Vagina (tissue), 2 donors: ENCODE data around the gene ARHGAP4. TPM values are rescaled to one million over a fixed set of nuclear protein-coding genes. Genes with fewer than 3 reads are reported as not detected.

Experiments used
- DNase-seq, 2 donors: peaks; one replicate each; pipeline ENCODE4 v3.0.0-alpha.2; 2017; ENCODE audit errors: extremely low spot score in 2 of 2
- H3K27ac ChIP-seq: fragments of 200-600 bp; sonication (generic); one replicate; pipeline ENCODE4 v1.5.1; 2019
- H3K27me3 ChIP-seq: fragments of 200-600 bp; sonication (generic); one replicate; pipeline ENCODE4 v1.5.1; 2019
- H3K36me3 ChIP-seq, 2 donors: fragments of 200-600 bp; sonication (generic); one replicate each; pipeline ENCODE4 v1.5.1; 2017 to 2019
- H3K4me1 ChIP-seq: fragments of 200-600 bp; sonication (generic); one replicate; pipeline ENCODE4 v1.5.1; 2019
- H3K4me3 ChIP-seq, 2 donors: fragments of 200-600 bp; sonication (generic); 1 replicate in 1 of 2; 2 replicates in 1 of 2; pipeline ENCODE4 v1.5.1; 2016 to 2019
- H3K9me3 ChIP-seq: fragments of 200-600 bp; sonication (generic); one replicate; pipeline ENCODE4 v1.5.1; 2019
- CTCF ChIP-seq, 3 experiments: fragments of 450-650 bp in 2 of 3; fragments of 200-600 bp in 1 of 3; sonication (generic) in 1 of 3; IDR thresholded peaks; one replicate each; pipeline ENCODE4 v1.5.1; 2017 to 2019; ENCODE audit warnings: antibody characterized with exemption in 3 of 3, mild to moderate bottlenecking in 2 of 3, moderate library complexity in 2 of 3
- POLR2A ChIP-seq, 2 donors: fragments of 450-650 bp; IDR thresholded peaks; one replicate each; pipeline ENCODE4 v1.6.1; 2017; ENCODE audit warnings: antibody characterized with exemption in 2 of 2, mild to moderate bottlenecking in 2 of 2, moderate library complexity in 2 of 2
- POLR2AphosphoS5 ChIP-seq, 2 donors: sonication (generic); formaldehyde crosslinking; IDR thresholded peaks; one replicate each; pipeline ENCODE4 v1.9.0; 2017; ENCODE audit warnings: antibody characterized with exemption in 2 of 2, mild to moderate bottlenecking in 2 of 2, low read depth in 1 of 2; ENCODE audit not compliant: insufficient read depth in 1 of 2
- intact Hi-C: fragments of 100-400 bp; cut with DNase I; formaldehyde crosslinking; loops from one replicate; pipeline ENCODE4 v1.15.1; 2023
- total RNA-seq: library from RNA; depleted of rRNA; stranded (reverse); fragments of >200 nt; gene quantifications from one replicate; pipeline ENCODE4 v1.2.3, GENCODE V29; 2016

Gene ARHGAP4
- total RNA-seq, 1 donor from 2014 or later = 36.6 TPM

GRCh38 chrX:153931748-153932147 lies 5.7 kb upstream of the ARHGAP4 start:
- H3K36me3 ChIP-seq = no peaks in the 10 kb centered on the region
- no peaks in the 10 kb centered on the region for H3K9me3 ChIP-seq
- no peak for DNase-seq
- no peak overlapping the region for H3K4me3 ChIP-seq
- TF ChIP-seq POLR2A (IDR thresholded peaks at IDR 0.05) (no peak), CTCF (IDR thresholded peaks at IDR 0.05) (no peak)
- H3K27ac ChIP-seq = no peak overlapping the region
- H3K4me1 ChIP-seq = peaks cover 36% of the 10 kb centered on the region
- no peaks in the 10 kb centered on the region for H3K27me3 ChIP-seq
- intact Hi-C loops = no loop called here

GRCh38 chrX:153931151-153931550 lies 5.1 kb upstream of the ARHGAP4 start:
- Histone ChIP-seq H3K36me3 (no peaks in the 10 kb centered on the region), H3K27ac (no peak overlapping the region), H3K9me3 (no peaks in the 10 kb centered on the region), H3K4me3 (no peak overlapping the region), H3K4me1 (peaks cover 41% of the 10 kb centered on the region), H3K27me3 (no peaks in the 10 kb centered on the region)
- DNase-seq = no peak
- no peak for TF ChIP-seq POLR2A (IDR thresholded peaks at IDR 0.05)
- TF ChIP-seq POLR2AphosphoS5 (IDR thresholded peaks at IDR 0.05; ENCODE audit: insufficient read depth in 1 of 2, low read depth in 1 of 2) = no peak
- no peak for TF ChIP-seq CTCF (IDR thresholded peaks at IDR 0.05)
- intact Hi-C loops = no loop called here

DNA sequence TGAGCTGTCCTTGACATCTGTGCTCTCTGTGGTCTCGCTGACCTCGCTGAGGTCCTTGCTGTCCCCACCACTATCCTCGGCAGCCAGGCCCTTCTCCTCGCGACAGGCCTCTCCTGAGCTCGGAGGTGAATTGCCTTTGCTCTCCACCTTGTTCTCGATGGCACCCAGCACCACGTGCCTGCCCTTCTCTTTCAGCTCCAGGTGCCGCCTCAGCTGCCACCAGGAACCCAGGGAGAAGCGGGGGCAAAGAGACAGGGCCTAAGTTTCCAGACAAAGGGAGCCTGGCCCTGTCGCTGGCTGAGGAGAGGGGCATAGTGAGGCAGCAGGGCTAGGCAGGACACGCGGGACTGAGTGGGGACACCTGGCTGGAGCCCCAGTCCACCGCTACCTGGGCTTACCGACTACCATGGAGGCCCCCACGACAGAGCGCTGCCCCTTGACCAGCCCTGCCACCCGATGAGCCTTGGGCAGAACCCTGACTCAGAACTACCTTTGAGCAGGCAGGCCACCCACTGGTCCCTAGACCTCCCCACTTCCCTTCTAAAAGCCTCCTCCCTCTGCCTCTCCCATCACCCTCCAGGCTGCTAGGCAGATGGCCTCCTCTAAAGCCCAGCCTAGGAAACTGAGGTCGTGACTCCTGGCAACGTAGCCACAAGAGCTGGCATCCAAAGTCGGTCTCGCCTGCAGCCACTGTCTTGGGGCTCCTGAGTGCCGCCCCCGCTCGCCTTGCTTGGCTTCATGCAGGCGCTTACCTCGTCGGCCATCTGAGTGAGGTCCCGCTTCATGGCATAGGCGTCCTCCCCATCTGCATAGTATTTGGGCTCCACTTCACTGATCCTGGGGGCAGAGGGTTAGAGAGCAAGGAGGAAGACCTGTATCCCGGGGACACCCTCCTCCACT lies 4.2 kb upstream of the ARHGAP4 start:
- no peak overlapping the region for H3K27ac ChIP-seq
- TF ChIP-seq POLR2A (IDR thresholded peaks at IDR 0.05) (no peak), POLR2AphosphoS5 (IDR thresholded peaks at IDR 0.05; ENCODE audit: insufficient read depth in 1 of 2, low read depth in 1 of 2) (no peak), CTCF (IDR thresholded peaks at IDR 0.05) (no peak)
- H3K4me1 ChIP-seq = peaks cover 37% of the 10 kb centered on the region
- intact Hi-C loops = no loop called here
- H3K36me3 ChIP-seq = no peaks in the 10 kb centered on the region
- H3K27me3 ChIP-seq = no peaks in the 10 kb centered on the region
- DNase-seq = no peak
- H3K4me3 ChIP-seq = no peak overlapping the region
- no peaks in the 10 kb centered on the region for H3K9me3 ChIP-seq

DNA sequence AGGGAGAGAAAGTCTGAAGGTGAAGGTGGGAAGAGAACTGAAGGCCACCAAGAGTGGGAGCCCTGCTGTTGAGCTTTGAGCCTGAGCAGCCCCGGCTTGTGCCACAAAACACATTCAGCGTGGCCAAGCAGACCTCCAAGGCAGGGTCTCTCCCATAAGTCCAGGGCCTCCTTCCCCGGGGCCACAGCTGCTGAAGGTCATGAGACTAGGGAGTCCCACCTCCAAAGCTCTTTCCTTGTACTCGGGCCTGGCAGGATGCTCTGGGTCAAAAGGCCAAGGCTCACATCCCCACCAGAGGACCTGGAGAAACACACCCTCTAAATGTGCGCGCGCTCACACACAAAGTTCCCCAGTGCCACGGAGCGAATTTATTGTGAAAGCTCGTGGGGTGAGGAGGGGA lies 3.5 kb upstream of the ARHGAP4 start:
- no peaks in the 10 kb centered on the region for H3K36me3 ChIP-seq
- no peaks in the 10 kb centered on the region for H3K27me3 ChIP-seq
- H3K9me3 ChIP-seq = no peaks in the 10 kb centered on the region
- DNase-seq = no peak
- no peak overlapping the region for H3K4me3 ChIP-seq
- TF ChIP-seq CTCF (IDR thresholded peaks at IDR 0.05) (no peak), POLR2AphosphoS5 (IDR thresholded peaks at IDR 0.05; ENCODE audit: insufficient read depth in 1 of 2, low read depth in 1 of 2) (no peak)
- no peak overlapping the region for H3K27ac ChIP-seq
- peaks cover 35% of the 10 kb centered on the region for H3K4me1 ChIP-seq
- intact Hi-C loops = loop anchor here (10.0 kb wide), 1 partner anchor 145 kb away; the partner anchor contains the start of gene SRPK3

DNA sequence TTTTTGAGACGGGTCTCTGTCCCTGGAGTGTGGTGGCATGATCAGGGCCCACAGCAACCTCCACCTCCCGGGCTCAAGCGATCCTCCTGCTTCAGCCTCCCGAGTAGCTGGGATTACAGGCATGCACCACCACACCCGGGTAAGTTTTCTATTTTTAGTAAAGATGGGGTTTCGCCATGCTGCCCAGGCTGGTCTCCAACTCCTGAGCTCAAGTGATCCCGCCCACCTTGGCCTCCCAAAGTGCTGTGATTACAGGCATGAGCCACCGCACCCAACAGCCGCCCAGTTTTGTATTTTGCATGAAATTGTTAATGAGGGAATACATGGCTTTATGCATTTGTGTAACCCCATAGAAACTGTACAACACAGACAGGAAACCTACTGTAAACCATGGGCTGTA lies 2.8 kb upstream of the ARHGAP4 start:
- H3K4me1 ChIP-seq = peaks cover 29% of the 10 kb centered on the region
- peak overlapping the region; percentile 90 for H3K27ac ChIP-seq
- DNase-seq = no peak
- no peak overlapping the region for H3K4me3 ChIP-seq
- no peaks in the 10 kb centered on the region for H3K36me3 ChIP-seq
- no peak for TF ChIP-seq POLR2AphosphoS5 (IDR thresholded peaks at IDR 0.05; ENCODE audit: insufficient read depth in 1 of 2, low read depth in 1 of 2)
- TF ChIP-seq CTCF (IDR thresholded peaks at IDR 0.05) = no peak
- no peak for TF ChIP-seq POLR2A (IDR thresholded peaks at IDR 0.05)
- intact Hi-C loops = loop anchor here (10.0 kb wide), 1 partner anchor 144 kb away; the partner anchor contains the start of gene SRPK3
- no peaks in the 10 kb centered on the region for H3K9me3 ChIP-seq
- H3K27me3 ChIP-seq = no peaks in the 10 kb centered on the region
